Caco-2 (cell line): ENCODE data around the gene KIF26B. TPM values are rescaled to one million over a fixed set of nuclear protein-coding genes. Genes with fewer than 3 reads are reported as not detected.

Experiments used
- BruUV-seq: library from RNA; stranded (reverse); fragments of 400-500 nt; replicated peaks from 2 replicates; lab custom pipeline; 2021; lab: Mats Ljungman, UMichigan
- CTCF ChIA-PET: fragments of 300-600 bp; sonication (Branson Sonifier 250); formaldehyde crosslinking; loops from one replicate; lab custom pipeline; 2022; ENCODE audit warnings: antibody characterized with exemption; lab: Charles Lee
- POLR2A ChIA-PET: fragments of 300-600 bp; sonication (Branson Sonifier 250); formaldehyde crosslinking; loops from one replicate; lab custom pipeline; 2022; ENCODE audit warnings: antibody characterized with exemption; lab: Charles Lee
- DNase-seq, 2 experiments: peaks; one replicate each; pipeline versions ENCODE4 v3.0.0 to v3.0.0-alpha.2; 2020 to 2022
- H3K27me3 ChIP-seq: replicated peaks from 2 replicates; pipeline ENCODE4 v1.6.0; 2011; ENCODE audit warnings: low read length; ENCODE audit not compliant: control insufficient read depth, insufficient read depth
- H3K36me3 ChIP-seq: 2 replicates; pipeline ENCODE4 v1.5.1; 2011; ENCODE audit warnings: low read length; ENCODE audit not compliant: control insufficient read depth, insufficient read depth
- H3K4me1 ChIP-seq: fragments of 250-450 bp; sonication (Bioruptor Pico); 2 replicates; pipeline ENCODE4 v1.5.1; 2020; ENCODE audit warnings: mild to moderate bottlenecking
- H3K4me3 ChIP-seq: 2 replicates; pipeline ENCODE4 v1.5.1; 2011; ENCODE audit warnings: low read depth, mild to moderate bottlenecking, control low read depth, low read length
- H3K9me3 ChIP-seq: fragments of 250-450 bp; sonication (Bioruptor Pico); 2 replicates; pipeline ENCODE4 v1.5.1; 2020; ENCODE audit warnings: mild to moderate bottlenecking, moderate library complexity
- H3K27ac Mint-ChIP-seq: one replicate; pipeline ENCODE4 v1.8.0; 2022; ENCODE audit warnings: mixed read lengths; ENCODE audit not compliant: unreplicated experiment
- H3K27me3 Mint-ChIP-seq: one replicate; pipeline ENCODE4 v1.8.0; 2022; ENCODE audit warnings: mixed read lengths; ENCODE audit not compliant: insufficient read depth, unreplicated experiment
- H3K36me3 Mint-ChIP-seq: one replicate; pipeline ENCODE4 v1.8.0; 2022; ENCODE audit warnings: mild to moderate bottlenecking, mixed read lengths; ENCODE audit not compliant: insufficient read depth, unreplicated experiment
- H3K4me1 Mint-ChIP-seq: one replicate; pipeline ENCODE4 v1.8.0; 2022; ENCODE audit warnings: low read depth, mixed read lengths; ENCODE audit not compliant: unreplicated experiment
- H3K4me3 Mint-ChIP-seq: one replicate; pipeline ENCODE4 v1.8.0; 2022; ENCODE audit warnings: mild to moderate bottlenecking, moderate library complexity, mixed read lengths; ENCODE audit not compliant: unreplicated experiment
- H3K9me3 Mint-ChIP-seq: one replicate; pipeline ENCODE4 v1.8.0; 2022; ENCODE audit warnings: mixed read lengths; ENCODE audit not compliant: unreplicated experiment
- CTCF ChIP-seq, 2 experiments: fragments of 200-600 bp in 1 of 2; IDR thresholded peaks; 1 replicate in 1 of 2; 2 replicates in 1 of 2; pipeline versions ENCODE4 v1.5.1 to v1.8.0; 2011 to 2022; ENCODE audit warnings: antibody characterized with exemption in 1 of 2, control low read depth in 1 of 2, inconsistent platforms in 1 of 2, low read depth in 1 of 2, low read length in 1 of 2, mild to moderate bottlenecking in 1 of 2, moderate library complexity in 1 of 2; ENCODE audit not compliant: insufficient read depth in 1 of 2, severe bottlenecking in 1 of 2, unreplicated experiment in 1 of 2
- intact Hi-C: fragments of 100-400 bp; cut with micrococcal nuclease; formaldehyde crosslinking; loops from one replicate; pipeline ENCODE4 v1.10.0; 2022; ENCODE audit not compliant: unreplicated experiment
- total RNA-seq: library from RNA; stranded (reverse); gene quantifications from 2 replicates; pipeline ENCODE4 v1.2.3, GENCODE V29; 2022

Gene KIF26B
- total RNA-seq, 1 experiment from 2014 or later, result 4.9 TPM

GRCh38 chr1:245201827-245202226, 47.0 kb downstream of the KIF26B start:
- H3K9me3 ChIP-seq, result peaks cover 10% of the 10 kb centered on the region; the same call in 1 of the 2 replicates
- H3K4me3 Mint-ChIP-seq, result no peak overlapping the region
- H3K4me3 ChIP-seq, result no peak overlapping the region
- no TSS peak for BruUV-seq
- peaks cover under 1% of the 10 kb centered on the region for H3K36me3 Mint-ChIP-seq
- no peaks in the 10 kb centered on the region for H3K4me1 Mint-ChIP-seq
- no peaks in the 10 kb centered on the region for H3K27me3 ChIP-seq
- POLR2A ChIA-PET, result no interaction called here
- no peaks in the 10 kb centered on the region for H3K4me1 ChIP-seq
- no peaks in the 10 kb centered on the region for H3K27me3 Mint-ChIP-seq
- no peak for TF ChIP-seq CTCF (IDR thresholded peaks at IDR 0.05; ENCODE audit: insufficient read depth in 1 of 2, low read depth in 1 of 2, low read length in 1 of 2, severe bottlenecking in 1 of 2, unreplicated experiment in 1 of 2)
- no peak for DNase-seq
- CTCF ChIA-PET, result no interaction called here
- H3K36me3 ChIP-seq, result no peaks in the 10 kb centered on the region
- H3K27ac Mint-ChIP-seq, result no peak overlapping the region
- H3K9me3 Mint-ChIP-seq, result peaks cover 6% of the 10 kb centered on the region
- intact Hi-C loops, result no loop called here

- no peak for DNase-seq
- Mint-ChIP-seq H3K27ac (no peak overlapping the region), H3K27me3 (no peaks in the 10 kb centered on the region), H3K4me1 (no peaks in the 10 kb centered on the region), H3K36me3 (no peaks in the 10 kb centered on the region), H3K4me3 (no peak overlapping the region), H3K9me3 (peaks cover 13% of the 10 kb centered on the region)
- no TSS peak for BruUV-seq
- CTCF ChIA-PET, result no interaction called here
- H3K9me3 ChIP-seq, result peaks cover 26% of the 10 kb centered on the region
- no peaks in the 10 kb centered on the region for H3K4me1 ChIP-seq
- H3K27me3 ChIP-seq, result no peaks in the 10 kb centered on the region
- H3K4me3 ChIP-seq, result no peak overlapping the region
- no peak for TF ChIP-seq CTCF (IDR thresholded peaks at IDR 0.05; ENCODE audit: insufficient read depth in 1 of 2, low read depth in 1 of 2, low read length in 1 of 2, severe bottlenecking in 1 of 2, unreplicated experiment in 1 of 2)
- POLR2A ChIA-PET, result no interaction called here
- no peaks in the 10 kb centered on the region for H3K36me3 ChIP-seq
- intact Hi-C loops, result no loop called here
Measured at GRCh38 chr1:245205396-245205795, 50.6 kb downstream of the KIF26B start.

GRCh38 chr1:245205864-245206263, 51.1 kb downstream of the KIF26B start:
- Histone ChIP-seq H3K27me3 (no peaks in the 10 kb centered on the region), H3K4me1 (no peaks in the 10 kb centered on the region), H3K9me3 (peaks cover 26% of the 10 kb centered on the region), H3K4me3 (no peak overlapping the region), H3K36me3 (no peaks in the 10 kb centered on the region)
- Mint-ChIP-seq H3K27me3 (no peaks in the 10 kb centered on the region), H3K27ac (no peak overlapping the region), H3K4me3 (no peak overlapping the region), H3K9me3 (peaks cover 13% of the 10 kb centered on the region), H3K4me1 (no peaks in the 10 kb centered on the region), H3K36me3 (no peaks in the 10 kb centered on the region)
- intact Hi-C loops, result no loop called here
- ChIA-PET CTCF (no interaction called here), POLR2A (no interaction called here)
- BruUV-seq, result no TSS peak
- DNase-seq, result no peak
- TF ChIP-seq CTCF (IDR thresholded peaks at IDR 0.05; ENCODE audit: insufficient read depth in 1 of 2, low read depth in 1 of 2, low read length in 1 of 2, severe bottlenecking in 1 of 2, unreplicated experiment in 1 of 2), result no peak
